ENCODE data around the gene C16orf92. TPM values are rescaled to one million over a fixed set of nuclear protein-coding genes. Genes with fewer than 3 reads are reported as not detected.

Gene C16orf92
- total RNA-seq, 4 donors from 2014 or later, result not detected

DNA sequence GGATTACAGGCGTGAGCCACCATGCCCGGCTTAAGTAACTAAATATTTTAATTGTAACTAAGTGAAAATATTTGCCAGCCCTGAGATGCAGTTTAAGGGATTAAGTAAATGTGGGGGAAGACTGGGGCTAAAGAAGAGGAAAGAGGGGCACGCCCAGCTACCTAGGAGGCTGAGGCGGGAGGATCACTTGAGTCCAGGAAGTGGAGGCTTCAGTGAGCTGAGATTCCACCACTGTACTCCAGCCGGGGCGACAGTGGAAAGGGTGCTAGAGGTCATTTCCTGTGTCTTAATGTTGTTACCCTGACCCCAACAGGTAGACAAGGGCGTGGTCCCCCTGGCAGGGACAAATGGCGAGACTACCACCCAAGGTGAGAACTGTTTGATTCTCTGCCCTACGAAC, 45.3 kb downstream of the C16orf92 start:
- Histone ChIP-seq H3K36me3 (peaks cover 55 to 67% (median 64%) of the 10 kb centered on the region in 4 donors), H3K9me3 (no peaks in the 10 kb centered on the region), H3K4me1 (peaks cover 45 to 67% (median 63%) of the 10 kb centered on the region in 4 donors), H3K27ac (replicated peaks in 1 of 4) (peak overlapping the region; percentile 98 to 100 (median 99)), H3K4me3 (peak overlapping the region in 2 of 4 donors; percentile 92 to 99), H3K27me3 (no peaks in the 10 kb centered on the region)
- no peak for TF ChIP-seq EP300 (IDR thresholded peaks at IDR 0.05)
- no peak for DNase-seq (ENCODE audit: extremely low spot score)
- WGBS, result 74% methylated on average over 8 of the region's 9 CpGs
- intact Hi-C loops (cut with DNase I), result no loop called here

DNA sequence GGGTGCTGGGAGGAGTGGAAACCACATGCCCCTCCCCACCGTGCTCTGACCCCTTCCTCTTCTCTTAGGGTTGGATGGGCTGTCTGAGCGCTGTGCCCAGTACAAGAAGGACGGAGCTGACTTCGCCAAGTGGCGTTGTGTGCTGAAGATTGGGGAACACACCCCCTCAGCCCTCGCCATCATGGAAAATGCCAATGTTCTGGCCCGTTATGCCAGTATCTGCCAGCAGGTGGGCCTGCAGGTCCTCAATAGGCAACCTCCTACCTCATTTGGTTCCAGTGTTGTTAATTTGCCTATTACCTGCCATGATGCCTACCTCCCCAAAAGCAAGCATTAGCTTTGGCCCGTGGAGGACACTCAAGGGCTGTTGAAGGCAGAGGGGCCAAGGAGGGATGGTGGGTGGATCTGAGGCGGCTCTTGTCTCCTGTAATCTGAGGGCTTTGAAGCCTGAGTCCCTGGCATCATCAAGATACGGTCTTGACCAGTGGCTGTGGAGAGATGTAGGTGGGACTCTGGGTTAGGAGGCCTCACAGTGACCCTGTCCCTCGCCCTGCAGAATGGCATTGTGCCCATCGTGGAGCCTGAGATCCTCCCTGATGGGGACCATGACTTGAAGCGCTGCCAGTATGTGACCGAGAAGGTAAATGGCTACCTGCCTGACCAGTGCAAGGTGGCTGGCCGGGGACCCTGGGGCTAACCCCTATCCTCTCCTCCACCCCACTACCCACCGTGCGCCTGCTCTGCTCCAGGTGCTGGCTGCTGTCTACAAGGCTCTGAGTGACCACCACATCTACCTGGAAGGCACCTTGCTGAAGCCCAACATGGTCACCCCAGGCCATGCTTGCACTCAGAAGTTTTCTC, 46.0 kb downstream of the C16orf92 start:
- no peak for DNase-seq (ENCODE audit: extremely low spot score)
- TF ChIP-seq EP300 (IDR thresholded peaks at IDR 0.05) (no peak), CTCF (IDR thresholded peaks at IDR 0.05) (peak in 1 of 3 experiments; percentile 45)
- H3K4me1 ChIP-seq, result peaks cover 40 to 61% (median 56%) of the 10 kb centered on the region in 4 donors
- intact Hi-C loops (cut with DNase I), result no loop called here
- peak overlapping the region in 3 of 4 donors; percentile 24 to 99 (median 30) for H3K4me3 ChIP-seq
- no peaks in the 10 kb centered on the region for H3K9me3 ChIP-seq
- H3K36me3 ChIP-seq, result peaks cover 55 to 73% (median 68%) of the 10 kb centered on the region in 4 donors
- H3K27ac ChIP-seq (replicated peaks in 1 of 4), result peak overlapping the region; percentile 98 to 100 (median 99)
- 71% methylated on average over 14 of the region's 17 CpGs for whole genome bisulfite sequencing
- no peaks in the 10 kb centered on the region for H3K27me3 ChIP-seq

DNA sequence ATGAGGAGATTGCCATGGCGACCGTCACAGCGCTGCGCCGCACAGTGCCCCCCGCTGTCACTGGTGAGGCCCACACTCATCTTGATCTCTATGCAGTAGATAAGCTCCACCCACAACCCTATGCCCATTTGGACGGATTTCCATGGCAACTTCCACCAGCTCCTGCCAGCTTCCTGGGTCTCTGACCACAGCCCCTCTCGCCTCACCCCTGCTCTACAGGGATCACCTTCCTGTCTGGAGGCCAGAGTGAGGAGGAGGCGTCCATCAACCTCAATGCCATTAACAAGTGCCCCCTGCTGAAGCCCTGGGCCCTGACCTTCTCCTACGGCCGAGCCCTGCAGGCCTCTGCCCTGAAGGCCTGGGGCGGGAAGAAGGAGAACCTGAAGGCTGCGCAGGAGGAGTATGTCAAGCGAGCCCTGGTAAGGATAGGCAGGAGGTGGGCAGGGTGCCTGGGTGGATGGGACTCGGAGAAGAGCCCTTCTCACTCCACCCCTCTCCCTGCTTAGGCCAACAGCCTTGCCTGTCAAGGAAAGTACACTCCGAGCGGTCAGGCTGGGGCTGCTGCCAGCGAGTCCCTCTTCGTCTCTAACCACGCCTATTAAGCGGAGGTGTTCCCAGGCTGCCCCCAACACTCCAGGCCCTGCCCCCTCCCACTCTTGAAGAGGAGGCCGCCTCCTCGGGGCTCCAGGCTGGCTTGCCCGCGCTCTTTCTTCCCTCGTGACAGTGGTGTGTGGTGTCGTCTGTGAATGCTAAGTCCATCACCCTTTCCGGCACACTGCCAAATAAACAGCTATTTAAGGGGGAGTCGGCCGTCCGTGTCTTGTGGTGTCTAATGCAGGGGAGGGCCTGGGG, 46.8 kb downstream of the C16orf92 start:
- no peak for DNase-seq (ENCODE audit: extremely low spot score)
- Histone ChIP-seq H3K9me3 (no peaks in the 10 kb centered on the region), H3K27me3 (no peaks in the 10 kb centered on the region), H3K4me3 (peak overlapping the region; percentile 15 to 33 (median 27)), H3K4me1 (peaks cover 40 to 58% (median 54%) of the 10 kb centered on the region in 4 donors), H3K27ac (replicated peaks in 1 of 4) (peak overlapping the region; percentile 98 to 100 (median 99)), H3K36me3 (peaks cover 55 to 74% (median 68%) of the 10 kb centered on the region in 4 donors)
- intact Hi-C loops (cut with DNase I), result no loop called here
- TF ChIP-seq POLR2AphosphoS5 (IDR thresholded peaks at IDR 0.05), result peak; percentile 33 to 60
- no peak for TF ChIP-seq POLR2A (IDR thresholded peaks at IDR 0.05; ENCODE audit: low read depth)
- TF ChIP-seq CTCF (IDR thresholded peaks at IDR 0.05), result no peak
- TF ChIP-seq EP300 (IDR thresholded peaks at IDR 0.05), result no peak
- WGBS, result 56% methylated on average over 25 of the region's 31 CpGs

GRCh38 chr16:30070490-30070889, 47.5 kb downstream of the C16orf92 start:
- TF ChIP-seq POLR2AphosphoS5 (IDR thresholded peaks at IDR 0.05) (no peak), EP300 (IDR thresholded peaks at IDR 0.05) (no peak), POLR2A (IDR thresholded peaks at IDR 0.05; ENCODE audit: low read depth) (no peak), CTCF (IDR thresholded peaks at IDR 0.05) (no peak)

More at GRCh38 chr16:30070490-30070889, 47.5 kb downstream of the C16orf92 start:
- peaks cover 55 to 74% (median 68%) of the 10 kb centered on the region in 4 donors for H3K36me3 ChIP-seq
- no peak for DNase-seq (ENCODE audit: extremely low spot score)
- H3K4me3 ChIP-seq, result peak overlapping the region in 3 of 4 donors; percentile 15 to 33 (median 30)
- no peaks in the 10 kb centered on the region for H3K27me3 ChIP-seq
- peak overlapping the region; percentile 98 to 100 (median 99) for H3K27ac ChIP-seq (replicated peaks in 1 of 4)
- H3K4me1 ChIP-seq, result peaks cover 45 to 64% (median 61%) of the 10 kb centered on the region in 4 donors
- no peaks in the 10 kb centered on the region for H3K9me3 ChIP-seq
- intact Hi-C loops (cut with DNase I), result no loop called here

Other genes starting within 250 kb of the C16orf92 start
- gene ZG16, start 244.9 kb upstream of the C16orf92 start, total RNA-seq, result under 1 TPM in 1 of 4 donors, not detected in 3; 0.23 TPM
- gene KIF22, start 232.4 kb upstream of the C16orf92 start, total RNA-seq, result 10 to 100 TPM; 10.8 to 12.3 (median 11.8) TPM
- 100 to 1,000 TPM; 120 to 284 (median 158) TPM for gene MAZ, start 216.7 kb upstream of the C16orf92 start, total RNA-seq
- gene PRRT2, start 211.0 kb upstream of the C16orf92 start, total RNA-seq, result 10 to 100 TPM in 1 of 4 donors, 1 to 10 TPM in 3; 3.6 to 11.2 (median 6.7) TPM
- 10 to 100 TPM; 20.9 to 26.9 (median 26.5) TPM for gene PAGR1, start 207.0 kb upstream of the C16orf92 start, total RNA-seq
- 100 to 1,000 TPM; 101 to 156 (median 123) TPM for gene MVP, start 202.7 kb upstream of the C16orf92 start, total RNA-seq
- gene CDIPT, start 160.0 kb upstream of the C16orf92 start, total RNA-seq, result 100 to 1,000 TPM; 105 to 178 (median 141) TPM
- 1 to 10 TPM in 2 of 4 donors, under 1 TPM in 2; 0.84 to 7.9 (median 1.0) TPM for gene SEZ6L2, start 123.6 kb upstream of the C16orf92 start, total RNA-seq
- under 1 TPM in 1 of 4 donors, not detected in 3; 0.33 TPM for gene ASPHD1, start 122.7 kb upstream of the C16orf92 start, total RNA-seq
- 10 to 100 TPM; 14.4 to 25.7 (median 18.8) TPM for gene KCTD13, start 97.0 kb upstream of the C16orf92 start, total RNA-seq
- 100 to 1,000 TPM in 3 of 4 donors, 10 to 100 TPM in 1; 96.8 to 114 (median 105) TPM for gene TMEM219, start 61.1 kb upstream of the C16orf92 start, total RNA-seq
- gene TAOK2, start 49.3 kb upstream of the C16orf92 start, total RNA-seq, result 10 to 100 TPM; 40.9 to 63.6 (median 51.4) TPM
- 10 to 100 TPM; 20.8 to 39.4 (median 22.1) TPM for gene HIRIP3, start 27.6 kb upstream of the C16orf92 start, total RNA-seq
- gene INO80E, start 27.0 kb upstream of the C16orf92 start, total RNA-seq, result 10 to 100 TPM; 38.2 to 58.1 (median 43.5) TPM
- under 1 TPM in 2 of 4 donors, not detected in 2; 0.50 to 0.83 TPM for gene DOC2A, start 12.2 kb upstream of the C16orf92 start, total RNA-seq
- under 1 TPM in 1 of 4 donors, not detected in 3; 0.23 TPM for gene TLCD3B, start 8.1 kb downstream of the C16orf92 start, total RNA-seq
- 1,000 to 10,000 TPM; 1,300 to 1,765 (median 1,454) TPM for gene ALDOA, start 42.6 kb downstream of the C16orf92 start, total RNA-seq
- gene PPP4C, start 52.8 kb downstream of the C16orf92 start, total RNA-seq, result 10 to 100 TPM; 43.6 to 61.3 (median 51.5) TPM
- gene TBX6, start 68.7 kb downstream of the C16orf92 start, total RNA-seq, result 1 to 10 TPM in 1 of 4 donors, under 1 TPM in 3; 0.42 to 1.3 (median 0.67) TPM
- 100 to 1,000 TPM in 3 of 4 donors, 10 to 100 TPM in 1; 72.7 to 222 (median 154) TPM for gene YPEL3, start 73.0 kb downstream of the C16orf92 start, total RNA-seq
- gene GDPD3, start 90.3 kb downstream of the C16orf92 start, total RNA-seq, result 1 to 10 TPM in 3 of 4 donors, under 1 TPM in 1; 0.66 to 3.7 (median 2.2) TPM
- 10 to 100 TPM; 40.4 to 70.8 (median 56.9) TPM for gene MAPK3, start 100.0 kb downstream of the C16orf92 start, total RNA-seq
- gene CORO1A, start 160.4 kb downstream of the C16orf92 start, total RNA-seq, result 10 to 100 TPM; 11.0 to 33.5 (median 23.1) TPM
- gene BOLA2B, start 170.5 kb downstream of the C16orf92 start, total RNA-seq, result 100 to 1,000 TPM in 2 of 4 donors, 10 to 100 TPM in 2; 43.4 to 205 (median 116) TPM
- gene SLX1A, start 170.7 kb downstream of the C16orf92 start, total RNA-seq, result 10 to 100 TPM; 12.9 to 27.1 (median 23.1) TPM
- gene SULT1A3, start 176.1 kb downstream of the C16orf92 start, total RNA-seq, result 10 to 100 TPM in 3 of 4 donors, 1 to 10 TPM in 1; 2.5 to 23.7 (median 15.0) TPM
- 1 to 10 TPM in 1 of 4 donors, under 1 TPM in 3; under 0.01 to 4.1 (median 0.90) TPM for gene NPIPB13, start 225.3 kb downstream of the C16orf92 start, total RNA-seq

Measured in esophagus muscularis mucosa (tissue), 4 donors.